ENCODE results near the gene TMEM187.

Gene TMEM187

GRCh38 chrX:153957224-153957623, 15.3 kb upstream of the TMEM187 start:
- TF ChIP-seq ZFX (IDR thresholded peaks at IDR 0.05), result no peak
- TF ChIP-seq, protein P1, sequence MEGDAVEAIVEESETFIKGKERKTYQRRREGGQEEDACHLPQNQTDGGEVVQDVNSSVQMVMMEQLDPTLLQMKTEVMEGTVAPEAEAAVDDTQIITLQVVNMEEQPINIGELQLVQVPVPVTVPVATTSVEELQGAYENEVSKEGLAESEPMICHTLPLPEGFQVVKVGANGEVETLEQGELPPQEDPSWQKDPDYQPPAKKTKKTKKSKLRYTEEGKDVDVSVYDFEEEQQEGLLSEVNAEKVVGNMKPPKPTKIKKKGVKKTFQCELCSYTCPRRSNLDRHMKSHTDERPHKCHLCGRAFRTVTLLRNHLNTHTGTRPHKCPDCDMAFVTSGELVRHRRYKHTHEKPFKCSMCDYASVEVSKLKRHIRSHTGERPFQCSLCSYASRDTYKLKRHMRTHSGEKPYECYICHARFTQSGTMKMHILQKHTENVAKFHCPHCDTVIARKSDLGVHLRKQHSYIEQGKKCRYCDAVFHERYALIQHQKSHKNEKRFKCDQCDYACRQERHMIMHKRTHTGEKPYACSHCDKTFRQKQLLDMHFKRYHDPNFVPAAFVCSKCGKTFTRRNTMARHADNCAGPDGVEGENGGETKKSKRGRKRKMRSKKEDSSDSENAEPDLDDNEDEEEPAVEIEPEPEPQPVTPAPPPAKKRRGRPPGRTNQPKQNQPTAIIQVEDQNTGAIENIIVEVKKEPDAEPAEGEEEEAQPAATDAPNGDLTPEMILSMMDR (conservative IDR thresholded peaks at IDR 0.05), result no peak
- no peak overlapping the region for H3K27ac ChIP-seq

DNA sequence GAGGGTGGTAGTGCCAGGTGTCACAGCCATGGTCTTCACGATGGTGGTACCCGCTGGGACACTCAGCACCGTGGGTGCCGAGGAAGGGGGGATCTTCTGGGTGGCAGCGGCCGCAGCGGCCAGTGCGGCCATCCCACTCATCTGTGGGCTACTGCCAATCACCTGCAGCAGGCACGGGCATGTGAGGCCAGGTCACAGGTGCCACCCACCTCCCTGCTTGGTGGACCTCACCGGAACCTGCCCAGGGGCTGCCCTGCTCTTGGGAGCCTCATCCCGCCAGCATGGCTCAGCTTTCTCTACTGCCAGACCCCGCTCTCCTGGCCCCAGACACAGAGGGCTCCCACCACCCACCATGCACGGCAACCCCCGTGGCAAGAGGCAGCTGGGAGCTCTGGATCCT, 13.9 kb upstream of the TMEM187 start:
- H3K27ac ChIP-seq, result no peak overlapping the region
- TF ChIP-seq, protein P1 (conservative IDR thresholded peaks at IDR 0.05), result no peak

DNA sequence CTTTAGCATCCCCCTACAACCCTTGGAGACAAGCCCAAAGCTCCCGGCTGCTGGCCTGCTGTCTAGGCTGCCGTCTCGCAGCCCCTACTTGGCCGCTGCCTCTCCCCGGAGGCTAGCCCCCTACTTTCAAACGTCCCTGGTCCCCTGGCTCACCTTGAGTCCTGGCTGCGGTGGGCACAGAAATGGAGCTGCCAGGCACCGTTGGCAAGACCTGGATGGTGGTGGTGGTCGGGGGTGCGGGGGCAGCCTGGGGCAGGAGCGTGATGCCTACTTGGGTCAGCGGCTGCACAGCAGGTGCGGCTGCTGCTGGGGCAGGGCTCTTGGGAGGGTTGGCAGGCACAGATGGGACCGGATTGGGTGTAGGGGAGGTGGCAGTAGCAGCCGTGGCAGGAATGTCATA, 12.9 kb upstream of the TMEM187 start:
- TF ChIP-seq, protein P1 (conservative IDR thresholded peaks at IDR 0.05), result no peak
- TF ChIP-seq ZFX (IDR thresholded peaks at IDR 0.05), result no peak
- no peak overlapping the region for H3K27ac ChIP-seq

DNA sequence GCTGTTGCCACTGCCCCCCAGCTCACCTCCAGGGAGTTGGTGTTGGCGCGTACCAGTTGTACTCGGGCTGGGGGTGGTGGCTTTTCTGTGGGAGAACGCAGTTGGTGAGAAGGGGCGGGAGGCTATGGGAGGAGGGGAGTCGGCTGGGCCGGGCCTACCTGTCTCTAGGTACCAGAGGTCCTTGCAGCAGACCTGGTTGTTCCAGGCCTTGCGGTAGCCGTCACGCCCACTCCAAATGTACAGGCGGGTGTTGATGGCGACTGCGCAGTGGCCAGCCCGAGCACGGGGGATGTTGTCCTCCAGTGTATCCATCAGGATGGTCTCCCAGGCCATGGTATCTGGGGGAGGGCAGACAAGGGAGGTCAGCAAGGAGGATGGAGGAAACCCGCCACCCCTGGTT, 12.5 kb upstream of the TMEM187 start:
- TF ChIP-seq, protein P1 (conservative IDR thresholded peaks at IDR 0.05), result no peak
- no peak for TF ChIP-seq ZFX (IDR thresholded peaks at IDR 0.05)
- H3K27ac ChIP-seq, result no peak overlapping the region

- H3K27ac ChIP-seq, result no peak overlapping the region
- no peak for TF ChIP-seq ZFX (IDR thresholded peaks at IDR 0.05)
- TF ChIP-seq, protein P1 (conservative IDR thresholded peaks at IDR 0.05), result no peak
Measured at GRCh38 chrX:153960786-153961185, 11.8 kb upstream of the TMEM187 start.

DNA sequence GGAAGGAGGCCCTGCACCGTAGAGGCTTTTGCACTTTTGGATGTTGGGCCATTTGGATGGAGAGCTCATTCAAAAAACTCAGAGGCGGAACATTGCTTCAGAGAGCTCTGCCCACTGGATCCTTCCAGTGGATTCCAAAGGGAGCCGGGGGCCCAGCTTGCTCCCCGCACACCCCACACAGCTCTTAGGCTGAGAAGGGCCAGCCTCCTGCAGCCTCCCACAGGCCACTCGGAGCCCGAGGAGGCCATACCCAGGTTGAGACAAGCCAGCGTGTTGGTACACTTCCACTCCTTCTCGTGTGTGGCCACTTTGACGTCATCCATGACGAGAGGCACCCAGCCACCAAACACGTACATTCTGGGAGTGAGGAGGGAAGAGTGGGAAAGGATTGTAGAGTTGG, 11.3 kb upstream of the TMEM187 start:
- TF ChIP-seq ZFX (IDR thresholded peaks at IDR 0.05), result no peak
- TF ChIP-seq, protein P1 (conservative IDR thresholded peaks at IDR 0.05), result no peak
- H3K27ac ChIP-seq, result no peak overlapping the region

DNA sequence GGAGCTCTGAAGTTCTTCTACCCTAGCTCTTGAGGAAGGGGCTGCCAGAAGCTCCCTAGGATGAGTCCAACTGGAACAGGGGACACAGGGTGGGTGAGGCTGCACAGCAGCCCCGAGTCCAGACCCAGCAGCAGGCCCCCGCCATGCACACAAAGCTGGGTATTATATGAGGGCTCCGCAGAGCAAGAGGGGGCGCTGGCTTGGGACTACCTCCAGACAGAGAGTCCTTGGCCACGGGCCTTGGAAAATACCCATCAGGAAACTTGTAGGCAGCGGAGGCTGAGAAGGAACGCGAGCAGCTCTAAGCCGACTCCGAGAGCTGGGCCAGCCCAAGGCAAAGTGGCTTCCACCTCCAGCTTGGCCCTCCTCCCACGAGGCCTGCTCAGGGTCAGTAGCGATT, 9.0 kb upstream of the TMEM187 start:
- H3K27ac ChIP-seq, result no peak overlapping the region
- TF ChIP-seq, protein P1 (conservative IDR thresholded peaks at IDR 0.05), result no peak
- no peak for TF ChIP-seq ZFX (IDR thresholded peaks at IDR 0.05)
